Measurements from ENCODE around the gene MKRN2OS. TPM values are rescaled to one million over a fixed set of nuclear protein-coding genes. Genes with fewer than 3 reads are reported as not detected.

Gene MKRN2OS
- total RNA-seq, 1 donor from 2014 or later, result not detected

- intact Hi-C loops (cut with micrococcal nuclease), result no loop called here
- no peak for ATAC-seq (ENCODE audit: low read depth)
- no peak for DNase-seq
- Mint-ChIP-seq H3K4me3 (no peak overlapping the region), H3K27me3 (no peaks in the 10 kb centered on the region), H3K36me3 (ENCODE audit: low read depth) (peaks cover 79% of the 10 kb centered on the region), H3K27ac (no peak overlapping the region), H3K4me1 (peaks cover 21% of the 10 kb centered on the region), H3K9me3 (no peaks in the 10 kb centered on the region)
- ChIA-PET POLR2A (interaction anchor here (0.6 kb wide), 1 partner anchor 347 kb away, joined by 5 read pairs; no protein-coding TSS in a partner anchor), CTCF (no interaction called here)
- TF ChIP-seq CTCF (IDR thresholded peaks at IDR 0.05), result no peak
Observed at GRCh38 chr3:12588039-12589009, 43.0 kb upstream of the MKRN2OS start.

GRCh38 chr3:12586403-12586802, 41.1 kb upstream of the MKRN2OS start:
- CTCF ChIA-PET, result no interaction called here
- no peak for TF ChIP-seq CTCF (IDR thresholded peaks at IDR 0.05)

GRCh38 chr3:12585970-12586369, 40.7 kb upstream of the MKRN2OS start:
- Mint-ChIP-seq H3K4me3 (no peak overlapping the region), H3K27ac (no peak overlapping the region), H3K27me3 (no peaks in the 10 kb centered on the region), H3K9me3 (no peaks in the 10 kb centered on the region), H3K4me1 (peaks cover 13% of the 10 kb centered on the region), H3K36me3 (ENCODE audit: low read depth) (peaks cover 84% of the 10 kb centered on the region)
- no peak for ATAC-seq (ENCODE audit: low read depth)
- no peak for DNase-seq
- CTCF ChIA-PET, result no interaction called here
- intact Hi-C loops (cut with micrococcal nuclease), result no loop called here
- no peak for TF ChIP-seq CTCF (IDR thresholded peaks at IDR 0.05)
- POLR2A ChIA-PET, result no interaction called here

More at GRCh38 chr3:12586403-12586802, 41.1 kb upstream of the MKRN2OS start:
- H3K27me3 Mint-ChIP-seq, result no peaks in the 10 kb centered on the region
- POLR2A ChIA-PET, result no interaction called here
- H3K36me3 Mint-ChIP-seq (ENCODE audit: low read depth), result peaks cover 84% of the 10 kb centered on the region
- H3K4me3 Mint-ChIP-seq, result no peak overlapping the region
- no peaks in the 10 kb centered on the region for H3K9me3 Mint-ChIP-seq
- ATAC-seq (ENCODE audit: low read depth) (no peak), DNase-seq (no peak)
- intact Hi-C loops (cut with micrococcal nuclease), result no loop called here
- no peak overlapping the region for H3K27ac Mint-ChIP-seq
- peaks cover 15% of the 10 kb centered on the region for H3K4me1 Mint-ChIP-seq

GRCh38 chr3:12585181-12585580, 39.9 kb upstream of the MKRN2OS start:
- intact Hi-C loops (cut with micrococcal nuclease), result no loop called here
- CTCF ChIA-PET, result no interaction called here
- H3K27me3 Mint-ChIP-seq, result no peaks in the 10 kb centered on the region
- H3K36me3 Mint-ChIP-seq (ENCODE audit: low read depth), result peaks cover 83% of the 10 kb centered on the region
- peaks cover 5% of the 10 kb centered on the region for H3K4me1 Mint-ChIP-seq
- POLR2A ChIA-PET, result no interaction called here
- H3K4me3 Mint-ChIP-seq, result no peak overlapping the region
- no peak for ATAC-seq (ENCODE audit: low read depth)
- no peak for DNase-seq
- H3K9me3 Mint-ChIP-seq, result no peaks in the 10 kb centered on the region
- peak overlapping the region; percentile 6 for H3K27ac Mint-ChIP-seq
- no peak for TF ChIP-seq CTCF (IDR thresholded peaks at IDR 0.05)

- no peaks in the 10 kb centered on the region for H3K9me3 Mint-ChIP-seq
- H3K4me3 Mint-ChIP-seq, result no peak overlapping the region
- POLR2A ChIA-PET, result no interaction called here
Observed at GRCh38 chr3:12584083-12584482, 38.8 kb upstream of the MKRN2OS start.

More at GRCh38 chr3:12584083-12584482, 38.8 kb upstream of the MKRN2OS start:
- intact Hi-C loops (cut with micrococcal nuclease), result no loop called here
- no peaks in the 10 kb centered on the region for H3K27me3 Mint-ChIP-seq
- peaks cover 89% of the 10 kb centered on the region for H3K36me3 Mint-ChIP-seq (ENCODE audit: low read depth)
- H3K27ac Mint-ChIP-seq, result no peak overlapping the region
- TF ChIP-seq CTCF (IDR thresholded peaks at IDR 0.05), result no peak
- peaks cover 11% of the 10 kb centered on the region for H3K4me1 Mint-ChIP-seq
- ATAC-seq (ENCODE audit: low read depth), result no peak
- no peak for DNase-seq
- CTCF ChIA-PET, result no interaction called here

All from activated B cell treated with CpG ODN at 0.5 μM for 24 hours (primary cell).